ENCODE results near the gene SPDEF.

SPDEF gene

DNA sequence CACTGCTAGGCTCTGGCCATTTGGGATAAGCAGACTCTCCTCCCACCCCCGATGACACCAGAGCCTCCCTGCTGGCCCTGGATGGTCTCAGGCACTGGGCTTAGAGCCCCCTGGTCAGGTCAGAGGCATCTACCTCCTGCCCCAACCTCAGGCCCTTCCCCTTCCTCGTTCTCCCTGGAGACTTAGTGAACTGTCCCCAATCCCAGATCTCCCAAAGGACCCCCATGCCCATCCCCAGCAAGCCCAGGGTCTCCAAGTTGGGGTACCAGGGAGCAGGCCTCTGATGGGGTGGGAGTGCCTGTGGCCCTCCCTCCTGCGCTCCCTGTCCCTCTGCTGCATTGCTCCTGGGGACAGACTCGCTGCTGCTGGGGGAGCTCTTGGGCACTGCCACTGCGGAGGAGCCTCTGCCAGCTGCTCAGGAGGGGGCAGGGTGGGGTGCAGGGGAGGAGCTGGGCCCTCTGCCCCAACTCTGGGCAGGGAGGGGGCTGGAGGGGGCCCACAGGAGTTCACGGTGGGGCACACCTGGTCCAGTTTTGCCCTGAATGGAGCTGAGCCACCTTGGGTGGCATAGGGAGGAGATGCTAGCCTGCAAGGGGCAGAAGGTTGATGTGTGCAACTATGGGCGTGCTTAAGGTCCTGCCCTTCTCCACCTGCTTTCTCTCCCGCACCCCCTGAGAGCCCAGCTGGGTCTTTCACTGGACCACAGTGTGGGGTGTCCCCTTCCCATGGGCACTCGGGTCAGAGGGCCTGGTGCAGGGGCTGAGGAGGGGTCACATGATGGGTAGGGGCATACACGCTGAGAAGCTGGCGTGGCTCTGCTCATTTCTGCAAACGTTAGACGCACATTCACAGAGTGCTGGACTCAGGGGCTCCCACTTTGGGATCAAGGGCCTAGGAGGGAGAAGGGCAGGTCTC is 40.4 kb downstream of the SPDEF start:
- no peak overlapping the region for H3K4me3 ChIP-seq (ENCODE audit: low read depth, low read length)
- no peak for DNase-seq (ENCODE audit: low read depth)
- TF ChIP-seq, protein P1, sequence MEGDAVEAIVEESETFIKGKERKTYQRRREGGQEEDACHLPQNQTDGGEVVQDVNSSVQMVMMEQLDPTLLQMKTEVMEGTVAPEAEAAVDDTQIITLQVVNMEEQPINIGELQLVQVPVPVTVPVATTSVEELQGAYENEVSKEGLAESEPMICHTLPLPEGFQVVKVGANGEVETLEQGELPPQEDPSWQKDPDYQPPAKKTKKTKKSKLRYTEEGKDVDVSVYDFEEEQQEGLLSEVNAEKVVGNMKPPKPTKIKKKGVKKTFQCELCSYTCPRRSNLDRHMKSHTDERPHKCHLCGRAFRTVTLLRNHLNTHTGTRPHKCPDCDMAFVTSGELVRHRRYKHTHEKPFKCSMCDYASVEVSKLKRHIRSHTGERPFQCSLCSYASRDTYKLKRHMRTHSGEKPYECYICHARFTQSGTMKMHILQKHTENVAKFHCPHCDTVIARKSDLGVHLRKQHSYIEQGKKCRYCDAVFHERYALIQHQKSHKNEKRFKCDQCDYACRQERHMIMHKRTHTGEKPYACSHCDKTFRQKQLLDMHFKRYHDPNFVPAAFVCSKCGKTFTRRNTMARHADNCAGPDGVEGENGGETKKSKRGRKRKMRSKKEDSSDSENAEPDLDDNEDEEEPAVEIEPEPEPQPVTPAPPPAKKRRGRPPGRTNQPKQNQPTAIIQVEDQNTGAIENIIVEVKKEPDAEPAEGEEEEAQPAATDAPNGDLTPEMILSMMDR (IDR thresholded peaks at IDR 0.05; ENCODE audit: insufficient read depth, low read depth, low read length, missing control alignments), result no peak

DNA sequence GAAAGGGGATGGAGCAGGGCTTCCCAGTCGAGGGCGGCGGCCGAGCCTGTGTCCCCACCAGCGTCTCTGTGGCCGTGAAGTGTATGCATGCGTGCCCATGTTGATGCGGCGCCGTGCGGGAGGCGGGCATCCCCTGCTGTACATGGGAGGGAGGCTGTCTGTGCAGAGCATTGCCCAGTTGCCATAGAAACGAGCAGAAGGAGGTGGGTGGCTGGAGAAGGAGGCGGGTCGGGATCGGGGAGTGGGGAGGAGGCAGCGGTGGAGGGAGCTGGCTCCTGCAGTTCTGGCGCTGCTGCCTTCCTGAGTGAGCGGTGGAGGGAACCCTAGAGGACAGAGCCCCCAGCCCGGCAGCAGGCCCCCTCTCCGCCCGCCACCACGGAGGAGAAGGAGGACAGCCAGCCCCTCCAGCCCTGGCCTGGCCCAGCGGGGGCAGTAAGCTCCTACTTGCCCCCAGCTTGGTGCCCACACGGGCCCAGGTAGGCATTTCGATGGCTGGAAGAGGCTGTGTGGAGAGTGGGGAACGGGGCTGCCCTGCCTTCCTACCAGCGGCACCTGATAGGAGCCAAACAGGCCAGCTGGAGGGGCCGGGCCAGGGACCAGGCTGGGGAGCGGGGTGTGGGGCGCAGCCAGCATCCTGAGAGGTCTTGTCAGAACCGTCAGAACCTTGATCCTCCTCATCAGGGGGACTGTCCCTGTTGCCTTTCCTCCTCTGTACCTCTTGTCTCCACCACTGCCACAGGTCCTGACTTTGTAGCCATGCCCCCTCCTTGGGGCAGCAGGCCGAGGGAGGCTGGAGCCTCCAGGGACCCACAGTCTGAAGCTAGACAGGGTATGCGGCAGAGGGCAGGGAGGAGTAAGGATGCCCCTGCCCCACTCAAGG is 41.3 kb downstream of the SPDEF start:
- TF ChIP-seq, protein P1 (IDR thresholded peaks at IDR 0.05; ENCODE audit: insufficient read depth, low read depth, low read length, missing control alignments), result no peak
- no peak overlapping the region for H3K4me3 ChIP-seq (ENCODE audit: low read depth, low read length)
- no peak for DNase-seq (ENCODE audit: low read depth)

DNA sequence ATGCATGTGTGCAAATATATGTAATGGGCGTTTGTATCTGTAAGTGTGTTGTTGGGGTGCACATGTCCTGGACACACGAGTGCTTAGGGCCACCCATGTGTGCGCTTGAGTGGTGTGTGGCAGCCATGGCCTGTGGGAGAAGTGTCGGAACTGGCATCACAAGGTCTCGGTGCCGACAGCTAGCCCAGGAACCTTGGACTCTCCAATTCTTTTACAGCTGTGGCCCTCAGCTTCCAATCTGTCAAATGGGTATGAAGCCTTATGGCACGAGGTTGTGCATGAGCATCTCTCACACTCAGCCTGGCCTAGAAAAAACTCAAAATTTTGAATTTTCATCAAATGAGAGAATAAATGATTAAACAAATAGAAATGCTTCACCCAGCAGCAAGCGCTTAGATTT is 42.0 kb downstream of the SPDEF start:
- H3K4me3 ChIP-seq (ENCODE audit: low read depth, low read length), result no peak overlapping the region
- DNase-seq (ENCODE audit: low read depth), result no peak
- TF ChIP-seq, protein P1 (IDR thresholded peaks at IDR 0.05; ENCODE audit: insufficient read depth, low read depth, low read length, missing control alignments), result no peak

DNA sequence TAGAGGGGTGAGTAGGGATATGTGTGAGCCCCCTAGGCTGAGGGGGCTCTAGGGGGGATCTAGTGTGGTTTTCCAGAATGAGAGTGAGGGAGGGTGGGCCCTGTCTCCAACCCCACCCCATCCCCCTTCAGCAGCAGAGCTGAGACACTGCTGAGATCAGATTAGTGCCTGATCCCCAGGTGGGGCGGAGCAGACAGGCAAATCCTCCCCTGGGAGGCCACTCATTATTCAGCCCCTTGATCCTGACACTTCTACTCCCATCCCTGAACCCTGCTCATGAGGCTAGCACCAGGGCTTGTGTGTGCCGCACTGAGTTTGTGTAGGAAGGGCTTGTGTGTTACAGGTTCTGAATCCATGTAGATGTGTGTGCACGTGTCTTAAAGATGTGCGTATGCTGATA is 42.5 kb downstream of the SPDEF start:
- DNase-seq (ENCODE audit: low read depth), result no peak
- TF ChIP-seq, protein P1 (IDR thresholded peaks at IDR 0.05; ENCODE audit: insufficient read depth, low read depth, low read length, missing control alignments), result no peak
- no peak overlapping the region for H3K4me3 ChIP-seq (ENCODE audit: low read depth, low read length)

DNA sequence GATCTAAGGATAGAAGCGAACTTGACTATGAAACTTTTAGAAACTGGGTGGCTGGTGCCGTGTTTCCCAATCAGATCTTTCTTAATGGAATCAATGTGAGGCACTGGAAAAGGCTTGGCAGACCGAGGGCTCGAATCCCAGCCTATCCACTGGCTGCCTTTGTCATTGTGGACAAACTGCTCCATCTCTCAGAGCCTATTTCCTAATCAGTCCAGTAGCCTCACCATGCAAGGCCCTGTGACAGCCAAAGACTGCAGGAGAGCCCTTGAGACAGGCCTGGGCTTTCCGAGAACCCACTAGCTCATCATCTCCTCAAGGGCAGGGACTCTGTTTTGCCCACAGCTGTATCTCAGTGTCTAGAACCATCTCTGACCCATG is 43.4 kb downstream of the SPDEF start:
- no peak for DNase-seq (ENCODE audit: low read depth)
- no peak overlapping the region for H3K4me3 ChIP-seq (ENCODE audit: low read depth, low read length)
- TF ChIP-seq, protein P1 (IDR thresholded peaks at IDR 0.05; ENCODE audit: insufficient read depth, low read depth, low read length, missing control alignments), result no peak

DNA sequence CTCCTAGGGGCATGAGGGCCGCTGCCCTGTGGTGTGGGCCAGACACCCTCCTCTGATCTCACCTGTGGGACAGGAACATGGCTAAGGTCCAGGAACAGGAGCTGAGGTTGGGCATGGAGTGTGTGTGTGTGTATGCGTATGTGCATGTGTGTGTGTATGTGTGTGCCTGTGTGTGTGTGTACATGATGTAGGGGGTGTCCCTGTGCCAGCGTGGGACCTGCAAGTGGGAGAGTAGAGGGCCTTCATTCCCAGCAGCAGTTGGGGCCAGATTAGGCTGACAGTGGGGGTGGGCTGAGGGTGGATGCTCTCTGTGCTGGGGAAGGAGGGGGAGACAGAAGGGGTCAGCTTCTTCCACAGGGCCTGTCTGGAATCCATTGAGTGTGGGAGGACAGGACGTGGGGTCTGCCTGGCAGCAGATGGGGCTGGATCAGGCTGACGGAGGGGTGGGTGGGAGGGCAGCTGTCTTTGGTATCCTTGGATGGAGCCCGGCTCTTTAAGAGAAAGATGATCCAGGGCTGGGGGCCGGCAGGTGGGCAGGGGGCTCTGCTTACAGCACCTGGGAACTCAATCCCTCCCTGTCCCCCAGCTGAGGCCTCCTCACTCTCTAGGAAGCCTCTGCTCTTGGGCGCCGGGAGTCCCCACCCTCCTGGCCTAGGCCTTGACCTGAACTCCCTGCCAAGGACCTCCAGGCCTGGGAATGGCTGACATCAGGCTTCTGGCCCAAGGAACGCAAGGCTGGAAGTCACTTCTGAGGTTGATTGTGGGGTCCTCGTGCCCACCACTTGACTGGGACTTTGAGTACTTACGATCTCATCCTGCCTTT is 44.0 kb downstream of the SPDEF start:
- TF ChIP-seq, protein P1 (IDR thresholded peaks at IDR 0.05; ENCODE audit: insufficient read depth, low read depth, low read length, missing control alignments), result no peak
- no peak overlapping the region for H3K4me3 ChIP-seq (ENCODE audit: low read depth, low read length)
- no peak for DNase-seq (ENCODE audit: low read depth)
